Adipocyte (in vitro differentiated cells): ENCODE measurements around the gene DHRS4L2.
A peak's percentile ranks its signal among the peaks of the same experiment; 100 is the strongest.
"Not testable (repeated sequence)": the region's sequence is repeated elsewhere in the genome, so short reads cannot be mapped to it uniquely, and the experiment has no call there.

ENCODE experiments used
- DNase-seq: peaks from one replicate; pipeline ENCODE4 v3.0.0-alpha.2; 2015; ENCODE audit warnings: low read depth
- H3K27me3 ChIP-seq: replicated peaks from 2 replicates; pipeline ENCODE4 v1.7.0; 2013; ENCODE audit warnings: mild to moderate bottlenecking, low read length, moderate library complexity; ENCODE audit not compliant: control insufficient read depth, insufficient read depth
- H3K36me3 ChIP-seq: 2 replicates; pipeline ENCODE4 v1.7.0; 2013; ENCODE audit warnings: low read length, mild to moderate bottlenecking, moderate library complexity; ENCODE audit not compliant: control insufficient read depth, insufficient read depth, severe bottlenecking
- H3K4me1 ChIP-seq: 2 replicates; pipeline ENCODE4 v1.7.0; 2013; ENCODE audit warnings: mild to moderate bottlenecking, low read length, moderate library complexity; ENCODE audit not compliant: control insufficient read depth, insufficient read depth
- H3K4me3 ChIP-seq: 2 replicates; pipeline ENCODE4 v1.7.0; 2013; ENCODE audit warnings: mild to moderate bottlenecking, low read length, moderate library complexity
- H3K9ac ChIP-seq: 2 replicates; pipeline ENCODE4 v1.7.0; 2013; ENCODE audit warnings: mild to moderate bottlenecking, low read length, moderate library complexity
- H3K9me3 ChIP-seq: 2 replicates; pipeline ENCODE4 v1.7.0; 2013; ENCODE audit warnings: mild to moderate bottlenecking, low read length, moderate library complexity; ENCODE audit not compliant: control insufficient read depth

DHRS4L2 gene

GRCh38 chr14:23974041-23974440 lies 14.7 kb upstream of the DHRS4L2 start:
- H3K4me1 ChIP-seq, H3K36me3 ChIP-seq, H3K4me3 ChIP-seq, H3K27me3 ChIP-seq, DNase-seq, H3K9ac ChIP-seq, H3K9me3 ChIP-seq: not testable (repeated sequence)

DNA sequence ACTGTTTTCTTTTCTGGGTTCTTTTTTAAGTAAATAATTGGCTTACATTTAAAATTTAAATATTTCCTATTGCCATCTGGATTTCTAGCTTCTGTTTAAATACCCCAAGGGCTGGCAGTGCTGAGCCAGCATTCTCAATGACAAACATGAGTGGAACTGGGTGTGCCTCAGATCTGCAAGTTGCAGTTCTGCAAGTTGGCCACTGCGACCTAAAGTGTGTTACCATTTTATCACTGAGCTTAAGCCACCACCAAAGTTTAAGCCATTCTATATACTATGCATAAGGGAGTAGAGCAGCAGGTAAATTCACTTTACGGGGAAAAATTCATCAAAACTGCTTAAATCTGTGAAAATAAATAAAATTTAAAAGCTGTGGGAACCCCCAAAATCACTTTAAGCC lies 11.5 kb upstream of the DHRS4L2 start:
- H3K27me3 ChIP-seq, H3K4me1 ChIP-seq, H3K4me3 ChIP-seq, H3K9ac ChIP-seq, H3K36me3 ChIP-seq, H3K9me3 ChIP-seq: not testable (repeated sequence)
- peak; percentile 25 for DNase-seq

DNA sequence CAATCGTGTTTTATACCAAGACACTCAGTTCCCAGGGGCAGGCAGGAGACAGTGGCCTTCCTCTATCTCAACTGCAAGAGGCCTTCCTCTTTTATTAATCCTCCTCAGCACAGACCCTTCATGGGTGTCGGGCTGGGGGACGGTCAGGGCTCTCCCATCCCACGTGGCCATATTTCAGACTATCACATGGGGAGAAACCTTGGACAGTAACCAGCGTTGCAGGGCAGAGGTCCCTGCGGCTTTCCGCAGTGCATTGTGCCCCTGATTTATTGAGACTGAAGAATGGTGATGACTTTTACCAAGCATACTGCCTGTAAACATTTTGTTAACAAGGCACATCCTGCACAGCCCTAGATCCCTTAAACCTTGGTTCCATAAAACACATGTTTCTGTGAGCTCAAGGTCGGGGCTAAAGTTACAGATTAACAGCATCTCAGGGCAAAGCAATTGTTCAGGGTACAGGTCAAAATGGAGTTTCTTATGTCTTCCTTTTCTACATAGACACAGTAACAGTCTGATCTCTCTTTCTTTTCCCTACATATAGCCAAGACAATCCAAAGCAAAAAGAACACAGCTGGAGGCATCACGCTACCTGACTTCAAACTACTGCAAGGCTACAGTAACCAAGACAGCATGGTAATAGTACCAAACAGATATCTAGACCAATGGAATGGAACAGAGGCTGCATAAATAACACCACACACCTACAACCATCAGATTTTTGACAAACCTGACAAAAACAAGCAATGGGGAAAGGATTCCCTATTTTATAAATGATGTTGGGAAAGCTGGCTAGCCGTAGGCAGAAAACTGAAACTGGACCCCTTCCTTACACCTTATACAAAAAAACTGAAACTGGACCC lies 6.5 kb upstream of the DHRS4L2 start:
- not testable (repeated sequence) for H3K27me3 ChIP-seq, H3K9me3 ChIP-seq, H3K4me3 ChIP-seq, DNase-seq, H3K9ac ChIP-seq, H3K36me3 ChIP-seq
- peaks cover 23% of the 10 kb centered on the region for H3K4me1 ChIP-seq

DNA sequence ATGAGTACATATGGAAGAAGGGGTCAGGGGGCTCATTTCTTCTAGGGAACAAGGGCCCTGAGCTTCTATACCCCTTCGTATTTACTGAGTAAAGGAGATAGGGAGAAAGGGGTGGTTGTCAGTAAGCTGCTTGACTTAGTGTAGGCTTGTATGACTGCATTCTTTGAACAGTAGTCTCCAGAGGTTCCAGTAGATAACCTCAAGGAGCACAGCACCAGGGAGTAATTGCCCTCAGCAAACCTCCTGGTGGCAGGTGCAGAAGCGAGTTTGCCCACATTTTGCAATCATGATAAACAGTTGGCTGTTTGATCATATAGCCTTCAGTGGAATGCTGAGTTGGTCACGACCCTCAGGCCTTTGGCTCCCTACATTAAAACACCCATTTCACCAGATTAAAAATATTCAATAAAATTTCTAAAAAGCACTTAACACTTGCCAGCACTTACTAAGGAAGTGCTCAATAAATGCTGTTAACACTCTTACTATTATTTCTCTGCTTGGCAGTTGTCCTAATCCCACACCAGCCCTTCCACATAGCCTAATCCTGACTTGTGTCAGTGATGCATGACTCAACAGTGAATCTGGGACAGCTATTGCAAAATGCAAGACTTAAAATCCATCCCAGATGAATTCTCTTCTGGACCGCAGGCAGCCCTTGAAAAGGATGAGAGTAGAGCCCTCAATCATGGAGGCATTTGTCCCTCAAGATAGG lies 3.7 kb upstream of the DHRS4L2 start:
- Histone ChIP-seq H3K9me3 (no peaks in the 10 kb centered on the region), H3K4me1 (peaks cover 37% of the 10 kb centered on the region), H3K4me3 (no peak overlapping the region), H3K36me3 (no peaks in the 10 kb centered on the region), H3K27me3 (no peaks in the 10 kb centered on the region), H3K9ac (no peak overlapping the region)
- peak; percentile 89 for DNase-seq

GRCh38 chr14:23988223-23988606 lies 514 bp upstream of the DHRS4L2 start:
- H3K9me3 ChIP-seq, H3K27me3 ChIP-seq, DNase-seq, H3K4me3 ChIP-seq, H3K36me3 ChIP-seq, H3K9ac ChIP-seq: not testable (repeated sequence)
- peaks cover 40% of the 10 kb centered on the region for H3K4me1 ChIP-seq

- H3K27me3 ChIP-seq, DNase-seq, H3K9ac ChIP-seq, H3K9me3 ChIP-seq, H3K4me3 ChIP-seq, H3K36me3 ChIP-seq: not testable (repeated sequence)
- peaks cover 38% of the 10 kb centered on the region for H3K4me1 ChIP-seq
These were observed 1.2 kb downstream of the DHRS4L2 start for GRCh38 chr14:23989734-23990445.

DNA sequence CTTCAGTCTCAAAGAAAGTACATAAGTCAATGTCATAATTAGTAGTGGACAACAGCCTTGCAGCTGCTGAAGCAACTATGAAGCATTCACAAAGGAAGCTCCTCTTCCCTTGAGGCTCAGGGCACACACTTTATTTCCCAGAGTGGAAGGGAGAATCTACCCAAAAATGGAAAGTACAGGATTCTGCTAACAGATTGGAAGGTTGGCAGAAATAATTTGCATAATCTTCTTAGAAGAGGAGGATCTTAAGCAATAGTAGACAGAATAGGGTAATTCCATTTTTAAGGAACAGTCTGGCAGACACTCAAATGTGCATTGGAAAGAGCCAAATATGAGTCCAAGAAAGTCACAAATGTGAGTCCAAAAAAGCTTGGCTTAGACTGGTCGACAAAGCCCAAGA lies 2.2 kb downstream of the DHRS4L2 start:
- not testable (repeated sequence) for DNase-seq, H3K27me3 ChIP-seq, H3K9ac ChIP-seq, H3K4me3 ChIP-seq, H3K36me3 ChIP-seq, H3K9me3 ChIP-seq
- H3K4me1 ChIP-seq: peaks cover 30% of the 10 kb centered on the region

- not testable (repeated sequence) for H3K36me3 ChIP-seq, H3K27me3 ChIP-seq, H3K4me3 ChIP-seq, H3K9ac ChIP-seq, H3K9me3 ChIP-seq, DNase-seq
- H3K4me1 ChIP-seq: peaks cover 14% of the 10 kb centered on the region
These were observed 4.3 kb downstream of the DHRS4L2 start for GRCh38 chr14:23993042-23993441.

DNA sequence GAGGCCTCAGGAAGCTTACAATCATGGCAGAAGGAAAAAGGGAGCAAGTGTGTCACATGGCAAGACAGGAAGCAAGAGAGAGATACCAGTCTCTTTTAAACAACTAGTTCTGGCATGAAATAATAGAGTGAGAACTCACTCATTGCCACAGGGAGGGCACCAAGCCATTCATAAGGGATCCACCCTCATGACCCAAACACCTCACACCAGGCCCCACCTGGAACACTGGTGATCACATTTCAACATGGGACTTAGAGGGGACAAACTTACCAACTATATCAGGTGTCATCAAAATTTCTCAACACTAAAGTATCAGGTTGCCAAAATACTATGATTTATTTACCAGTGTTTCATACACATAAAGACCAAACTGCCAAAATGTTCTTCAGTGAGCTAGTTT lies 7.3 kb downstream of the DHRS4L2 start:
- H3K9ac ChIP-seq, H3K9me3 ChIP-seq, H3K4me1 ChIP-seq, DNase-seq, H3K36me3 ChIP-seq, H3K4me3 ChIP-seq, H3K27me3 ChIP-seq: not testable (repeated sequence)

DNA sequence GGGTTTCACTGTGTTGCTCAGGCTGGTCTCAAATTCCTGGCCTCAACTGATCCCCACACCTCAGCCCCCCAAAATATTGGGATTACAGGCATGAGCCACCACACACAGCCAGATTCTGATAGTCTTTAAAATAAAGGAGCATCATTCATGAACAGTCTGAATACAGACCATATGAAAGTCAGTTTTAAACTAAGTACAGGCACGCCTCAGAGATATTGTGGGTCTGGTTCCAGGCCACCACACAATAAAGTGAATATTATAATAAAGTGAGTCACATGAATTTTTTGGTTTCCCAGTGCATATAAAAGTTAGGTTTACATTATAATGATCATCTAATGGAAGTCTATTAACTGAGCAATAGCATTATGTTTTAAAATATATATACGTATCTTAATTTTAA lies 8.1 kb downstream of the DHRS4L2 start:
- not testable (repeated sequence) for H3K36me3 ChIP-seq, H3K9ac ChIP-seq

GRCh38 chr14:23999640-24000039 lies 10.9 kb downstream of the DHRS4L2 start:
- H3K4me3 ChIP-seq, H3K4me1 ChIP-seq, H3K36me3 ChIP-seq, DNase-seq, H3K9ac ChIP-seq, H3K9me3 ChIP-seq, H3K27me3 ChIP-seq: not testable (repeated sequence)

More for the DNA sequence above, 8.1 kb downstream of the DHRS4L2 start:
- not testable (repeated sequence) for H3K9me3 ChIP-seq, H3K4me1 ChIP-seq, H3K27me3 ChIP-seq, H3K4me3 ChIP-seq, DNase-seq
